ENCODE measurements around the gene VPS4B.

DNA sequence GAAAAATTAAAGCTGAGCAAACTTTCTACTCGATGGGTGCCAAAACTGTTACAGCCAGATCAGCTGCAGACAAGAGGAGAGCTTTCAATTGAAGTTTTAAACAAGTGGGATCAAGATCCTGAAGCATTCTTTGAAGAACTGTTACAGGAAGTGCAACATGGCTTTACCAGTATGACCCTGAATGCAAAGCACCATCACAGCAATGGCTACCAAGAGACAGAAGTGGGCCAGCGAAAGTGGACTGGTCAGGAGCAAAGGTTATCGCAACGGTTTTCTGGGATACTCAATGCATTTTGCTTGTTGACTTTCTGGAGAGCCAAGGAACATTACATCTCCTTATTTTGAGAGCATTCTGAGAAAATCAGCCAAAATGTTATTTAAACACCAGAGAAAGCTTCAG is 45.4 kb upstream of the VPS4B start:
- TF ChIP-seq EZH2 (IDR thresholded peaks at IDR 0.05; ENCODE audit: borderline replicate concordance, low read depth, low read length, severe bottlenecking) (no peak), CTCF (IDR thresholded peaks at IDR 0.05; ENCODE audit: extremely low read depth in 1 of 2, insufficient read depth in 1 of 2, low read depth in 1 of 2, low read length in 2 of 2) (no peak), POLR2A (IDR thresholded peaks at IDR 0.05; ENCODE audit: low read depth, low read length) (no peak), POLR2AphosphoS5 (IDR thresholded peaks at IDR 0.05; ENCODE audit: insufficient read depth, low read depth, low read length) (no peak), MYC (IDR thresholded peaks at IDR 0.05; ENCODE audit: low read depth, low read length) (no peak), FOS (IDR thresholded peaks at IDR 0.05; ENCODE audit: borderline replicate concordance, insufficient read depth, low read length) (no peak), JUN (IDR thresholded peaks at IDR 0.05; ENCODE audit: borderline replicate concordance, insufficient read depth, insufficient read length, low read depth) (no peak)
- TF ChIP-seq, protein P1, sequence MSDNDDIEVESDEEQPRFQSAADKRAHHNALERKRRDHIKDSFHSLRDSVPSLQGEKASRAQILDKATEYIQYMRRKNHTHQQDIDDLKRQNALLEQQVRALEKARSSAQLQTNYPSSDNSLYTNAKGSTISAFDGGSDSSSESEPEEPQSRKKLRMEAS (IDR thresholded peaks at IDR 0.05; ENCODE audit: insufficient read depth, insufficient read length): no peak
